ENCODE data around the gene DENND4C.

The DENND4C gene

DNA sequence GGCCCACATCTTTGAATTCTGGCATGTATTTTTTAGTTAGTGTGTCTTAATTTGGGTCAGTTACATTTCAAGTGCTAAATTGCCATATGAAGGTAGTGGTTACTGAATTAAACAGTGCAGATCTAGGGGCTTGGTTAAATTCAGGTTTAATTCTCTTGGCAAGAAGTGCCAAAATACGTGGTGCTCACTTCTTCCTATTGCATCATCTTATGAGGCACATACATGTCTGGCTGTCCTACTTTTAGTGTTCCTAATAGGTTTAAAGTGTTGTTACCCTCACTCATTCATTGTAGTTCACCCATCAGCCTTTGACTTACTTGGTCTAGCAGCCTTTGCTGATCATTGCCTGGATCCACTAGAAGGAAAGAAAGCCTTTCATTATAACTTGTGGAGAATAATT, 90.0 kb downstream of the DENND4C start:
- no peaks in the 10 kb centered on the region for H3K27me3 ChIP-seq (ENCODE audit: insufficient read depth, low read length)
- TF ChIP-seq EZH2 (IDR thresholded peaks at IDR 0.05; ENCODE audit: borderline replicate concordance, low read length) (no peak), CTCF (IDR thresholded peaks at IDR 0.05; ENCODE audit: low read length) (no peak)
- H3K4me2 ChIP-seq (ENCODE audit: low read length) = no peak overlapping the region
- no peaks in the 10 kb centered on the region for H3K9me3 ChIP-seq (ENCODE audit: low read length)
- H3K79me2 ChIP-seq (ENCODE audit: insufficient read depth, low read length) = no peaks in the 10 kb centered on the region
- H4K20me1 ChIP-seq (ENCODE audit: insufficient read depth, low read length) = no peaks in the 10 kb centered on the region
- H3K4me1 ChIP-seq (ENCODE audit: insufficient read depth, low read length, severe bottlenecking) = no peaks in the 10 kb centered on the region
- no peaks in the 10 kb centered on the region for H3K9me2 ChIP-seq (ENCODE audit: low read depth, low read length)
- no peaks in the 10 kb centered on the region for H3F3A ChIP-seq (ENCODE audit: insufficient read depth, low read length)
- H2AFZ ChIP-seq (ENCODE audit: low read length) = no peak overlapping the region
- H3K4me3 ChIP-seq (ENCODE audit: low read depth, low read length, poor library complexity, severe bottlenecking) = no peak overlapping the region
- H3K9ac ChIP-seq (ENCODE audit: low read length) = no peak overlapping the region
- H3K27ac ChIP-seq (ENCODE audit: low read depth, low read length, poor library complexity, severe bottlenecking) = no peak overlapping the region
- H3K36me3 ChIP-seq (ENCODE audit: insufficient read depth, low read length) = peaks cover 40% of the 10 kb centered on the region

- peaks cover 51% of the 10 kb centered on the region for H3K36me3 ChIP-seq (ENCODE audit: insufficient read depth, low read length)
These were observed 101.4 kb downstream of the DENND4C start for GRCh38 chr9:19331877-19332276.

GRCh38 chr9:19336166-19336565, 105.7 kb downstream of the DENND4C start:
- H3K36me3 ChIP-seq (ENCODE audit: insufficient read depth, low read length) = peaks cover 60% of the 10 kb centered on the region
- H3F3A ChIP-seq (ENCODE audit: insufficient read depth, low read length) = no peaks in the 10 kb centered on the region
- no peak overlapping the region for H3K9ac ChIP-seq (ENCODE audit: low read length)
- no peaks in the 10 kb centered on the region for H3K9me2 ChIP-seq (ENCODE audit: low read depth, low read length)
- H3K9me3 ChIP-seq (ENCODE audit: low read length) = no peaks in the 10 kb centered on the region
- no peak overlapping the region for H2AFZ ChIP-seq (ENCODE audit: low read length)
- H3K79me2 ChIP-seq (ENCODE audit: insufficient read depth, low read length) = no peaks in the 10 kb centered on the region
- no peaks in the 10 kb centered on the region for H3K27me3 ChIP-seq (ENCODE audit: insufficient read depth, low read length)
- no peak for TF ChIP-seq CTCF (IDR thresholded peaks at IDR 0.05; ENCODE audit: low read length)
- no peak overlapping the region for H3K4me2 ChIP-seq (ENCODE audit: low read length)
- no peaks in the 10 kb centered on the region for H4K20me1 ChIP-seq (ENCODE audit: insufficient read depth, low read length)
- no peaks in the 10 kb centered on the region for H3K4me1 ChIP-seq (ENCODE audit: insufficient read depth, low read length, severe bottlenecking)
- H3K4me3 ChIP-seq (ENCODE audit: low read depth, low read length, poor library complexity, severe bottlenecking) = no peak overlapping the region
- no peak overlapping the region for H3K27ac ChIP-seq (ENCODE audit: low read depth, low read length, poor library complexity, severe bottlenecking)

More at GRCh38 chr9:19331877-19332276, 101.4 kb downstream of the DENND4C start:
- Histone ChIP-seq H3F3A (ENCODE audit: insufficient read depth, low read length) (no peaks in the 10 kb centered on the region), H3K9ac (ENCODE audit: low read length) (no peak overlapping the region), H3K9me3 (ENCODE audit: low read length) (no peaks in the 10 kb centered on the region), H2AFZ (ENCODE audit: low read length) (no peak overlapping the region), H3K4me2 (ENCODE audit: low read length) (no peak overlapping the region), H3K27me3 (ENCODE audit: insufficient read depth, low read length) (no peaks in the 10 kb centered on the region), H3K9me2 (ENCODE audit: low read depth, low read length) (no peaks in the 10 kb centered on the region), H3K4me1 (ENCODE audit: insufficient read depth, low read length, severe bottlenecking) (no peaks in the 10 kb centered on the region), H3K4me3 (ENCODE audit: low read depth, low read length, poor library complexity, severe bottlenecking) (no peak overlapping the region), H3K79me2 (ENCODE audit: insufficient read depth, low read length) (no peaks in the 10 kb centered on the region), H4K20me1 (ENCODE audit: insufficient read depth, low read length) (no peaks in the 10 kb centered on the region), H3K27ac (ENCODE audit: low read depth, low read length, poor library complexity, severe bottlenecking) (no peak overlapping the region)
- TF ChIP-seq EZH2 (IDR thresholded peaks at IDR 0.05; ENCODE audit: borderline replicate concordance, low read length) (no peak), CTCF (IDR thresholded peaks at IDR 0.05; ENCODE audit: low read length) (no peak)

Measured in OCI-LY1 (cell line).